Activated CD8-positive, alpha-beta T cell treated with anti-CD3 and anti-CD28 coated beads for 36 hours (primary cell): Measurements from ENCODE around the gene F2RL3. TPM values are rescaled to one million over a fixed set of nuclear protein-coding genes. Genes with fewer than 3 reads are reported as not detected.

Experiments
- ATAC-seq: fragments of 200-7000 bp; cut with Tn5 transposase; one replicate; pipeline ENCODE4 v1.10.0; 2021; ENCODE audit warnings: mild to moderate bottlenecking, moderate library complexity
- CTCF ChIA-PET: fragments of 350-600 bp; sonication (Branson Sonifier 250); formaldehyde crosslinking; loops from one replicate; lab custom pipeline; 2021; ENCODE audit warnings: antibody characterized with exemption; lab: Charles Lee
- POLR2A ChIA-PET: fragments of 350-600 bp; sonication (Branson Sonifier 250); formaldehyde crosslinking; loops from one replicate; lab custom pipeline; 2021; ENCODE audit warnings: antibody characterized with exemption; lab: Charles Lee
- DNase-seq: peaks from one replicate; pipeline ENCODE4 v3.0.0-alpha.2; 2020
- H3K27ac Mint-ChIP-seq: one replicate; pipeline ENCODE4 v1.8.0; 2021; ENCODE audit warnings: mild to moderate bottlenecking, mixed read lengths
- H3K27me3 Mint-ChIP-seq: one replicate; pipeline ENCODE4 v1.8.0; 2021; ENCODE audit warnings: mixed read lengths
- H3K36me3 Mint-ChIP-seq: one replicate; pipeline ENCODE4 v1.8.0; 2021; ENCODE audit warnings: low read depth, mixed read lengths
- H3K4me1 Mint-ChIP-seq: one replicate; pipeline ENCODE4 v1.8.0; 2021; ENCODE audit warnings: low read depth, mixed read lengths
- H3K4me3 Mint-ChIP-seq: one replicate; pipeline ENCODE4 v1.8.0; 2021; ENCODE audit warnings: mild to moderate bottlenecking, moderate library complexity, mixed read lengths
- H3K9me3 Mint-ChIP-seq: one replicate; pipeline ENCODE4 v1.8.0; 2021; ENCODE audit warnings: mixed read lengths
- intact Hi-C: fragments of 100-400 bp; cut with micrococcal nuclease; formaldehyde crosslinking; loops from one replicate; pipeline ENCODE4 v1.10.0; 2022
- total RNA-seq, 2 experiments: library from RNA; stranded (reverse); gene quantifications; one replicate each; pipeline ENCODE4 v1.2.3, GENCODE V29; 2021
- TF ChIP-seq, protein P1 (sequence below): fragments of 200-600 bp; IDR thresholded peaks from one replicate; pipeline ENCODE4 v1.8.0; 2022; ENCODE audit warnings: antibody characterized with exemption, mild to moderate bottlenecking

Gene F2RL3
- total RNA-seq, 2 experiments from 2014 or later, result not detected

- H3K27me3 Mint-ChIP-seq, result no peaks in the 10 kb centered on the region
- ChIA-PET POLR2A (no interaction called here), CTCF (no interaction called here)
- peaks cover 26% of the 10 kb centered on the region for H3K36me3 Mint-ChIP-seq
- H3K27ac Mint-ChIP-seq, result no peak overlapping the region
- intact Hi-C loops, result no loop called here
- TF ChIP-seq, protein P1, sequence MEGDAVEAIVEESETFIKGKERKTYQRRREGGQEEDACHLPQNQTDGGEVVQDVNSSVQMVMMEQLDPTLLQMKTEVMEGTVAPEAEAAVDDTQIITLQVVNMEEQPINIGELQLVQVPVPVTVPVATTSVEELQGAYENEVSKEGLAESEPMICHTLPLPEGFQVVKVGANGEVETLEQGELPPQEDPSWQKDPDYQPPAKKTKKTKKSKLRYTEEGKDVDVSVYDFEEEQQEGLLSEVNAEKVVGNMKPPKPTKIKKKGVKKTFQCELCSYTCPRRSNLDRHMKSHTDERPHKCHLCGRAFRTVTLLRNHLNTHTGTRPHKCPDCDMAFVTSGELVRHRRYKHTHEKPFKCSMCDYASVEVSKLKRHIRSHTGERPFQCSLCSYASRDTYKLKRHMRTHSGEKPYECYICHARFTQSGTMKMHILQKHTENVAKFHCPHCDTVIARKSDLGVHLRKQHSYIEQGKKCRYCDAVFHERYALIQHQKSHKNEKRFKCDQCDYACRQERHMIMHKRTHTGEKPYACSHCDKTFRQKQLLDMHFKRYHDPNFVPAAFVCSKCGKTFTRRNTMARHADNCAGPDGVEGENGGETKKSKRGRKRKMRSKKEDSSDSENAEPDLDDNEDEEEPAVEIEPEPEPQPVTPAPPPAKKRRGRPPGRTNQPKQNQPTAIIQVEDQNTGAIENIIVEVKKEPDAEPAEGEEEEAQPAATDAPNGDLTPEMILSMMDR, result no peak
- DNase-seq (no peak), ATAC-seq (no peak)
- H3K4me3 Mint-ChIP-seq, result no peak overlapping the region
- no peaks in the 10 kb centered on the region for H3K4me1 Mint-ChIP-seq
- no peaks in the 10 kb centered on the region for H3K9me3 Mint-ChIP-seq
Observed at GRCh38 chr19:16850133-16850532, 38.7 kb upstream of the F2RL3 start.

DNA sequence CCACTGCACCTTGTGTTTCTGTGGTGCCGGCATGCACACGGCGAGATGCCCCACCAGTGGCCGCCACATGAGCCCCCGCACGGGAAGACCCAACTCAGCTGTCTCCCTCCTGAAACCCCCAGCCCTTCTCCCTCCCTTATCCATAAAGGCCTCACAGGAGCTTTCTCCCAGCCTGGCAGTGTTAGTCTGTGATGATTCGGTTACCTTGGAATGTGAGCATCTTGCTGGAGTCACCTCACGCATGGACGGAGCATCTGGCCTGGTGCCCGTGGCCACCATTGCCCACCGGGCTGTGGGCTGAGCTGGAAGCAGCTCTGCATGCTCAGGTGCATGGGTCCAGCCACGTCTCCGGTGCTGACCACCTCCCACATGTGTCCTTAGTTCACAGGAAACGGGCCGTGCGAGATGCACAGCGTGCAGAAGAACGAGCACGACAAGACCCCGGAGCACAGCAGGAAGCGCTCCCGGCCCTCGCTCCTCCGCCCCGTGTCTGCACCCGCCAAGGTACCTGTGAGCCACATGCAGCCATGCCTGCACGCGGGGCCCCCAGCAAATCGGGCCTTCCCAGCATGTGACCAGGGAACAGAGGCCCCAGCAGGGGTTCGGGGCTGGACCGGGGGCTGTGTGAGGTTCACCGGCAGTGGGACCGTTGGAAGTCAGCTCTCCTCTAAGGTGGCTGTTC, 37.6 kb upstream of the F2RL3 start:
- TF ChIP-seq, protein P1, result no peak
- intact Hi-C loops, result no loop called here
- H3K36me3 Mint-ChIP-seq, result peaks cover 24% of the 10 kb centered on the region
- no peaks in the 10 kb centered on the region for H3K4me1 Mint-ChIP-seq
- H3K27ac Mint-ChIP-seq, result no peak overlapping the region
- DNase-seq (no peak), ATAC-seq (no peak)
- ChIA-PET CTCF (no interaction called here), POLR2A (no interaction called here)
- no peaks in the 10 kb centered on the region for H3K27me3 Mint-ChIP-seq
- no peak overlapping the region for H3K4me3 Mint-ChIP-seq
- H3K9me3 Mint-ChIP-seq, result no peaks in the 10 kb centered on the region

DNA sequence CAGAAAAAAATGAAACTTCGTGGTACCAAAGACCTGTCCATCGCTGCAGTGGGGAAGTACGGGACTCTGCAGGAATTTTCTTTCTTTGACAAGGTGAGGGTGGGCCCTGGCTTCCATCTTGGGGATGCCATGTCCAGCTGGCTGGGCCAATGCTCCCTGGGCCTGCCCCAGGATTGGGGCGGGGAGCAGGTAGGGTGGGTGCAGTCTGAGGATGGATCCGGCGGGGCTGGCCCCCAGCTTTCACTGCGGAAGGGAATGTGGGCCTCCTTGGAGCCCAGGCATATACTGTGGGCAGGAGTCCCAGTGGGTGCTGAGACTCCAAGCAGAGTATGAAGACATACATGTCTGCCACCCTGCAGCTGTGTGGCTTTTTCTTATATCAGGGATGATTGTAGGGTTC, 35.7 kb upstream of the F2RL3 start:
- TF ChIP-seq, protein P1, result no peak
- no peaks in the 10 kb centered on the region for H3K27me3 Mint-ChIP-seq
- H3K4me1 Mint-ChIP-seq, result no peaks in the 10 kb centered on the region
- peaks cover 23% of the 10 kb centered on the region for H3K36me3 Mint-ChIP-seq
- no peak overlapping the region for H3K27ac Mint-ChIP-seq
- ChIA-PET POLR2A (interaction anchor here (0.9 kb wide), 1 partner anchor 43 kb away, joined by 3 read pairs; no protein-coding TSS in a partner anchor), CTCF (no interaction called here)
- intact Hi-C loops, result no loop called here
- DNase-seq (no peak), ATAC-seq (no peak)
- H3K9me3 Mint-ChIP-seq, result no peaks in the 10 kb centered on the region
- H3K4me3 Mint-ChIP-seq, result no peak overlapping the region

DNA sequence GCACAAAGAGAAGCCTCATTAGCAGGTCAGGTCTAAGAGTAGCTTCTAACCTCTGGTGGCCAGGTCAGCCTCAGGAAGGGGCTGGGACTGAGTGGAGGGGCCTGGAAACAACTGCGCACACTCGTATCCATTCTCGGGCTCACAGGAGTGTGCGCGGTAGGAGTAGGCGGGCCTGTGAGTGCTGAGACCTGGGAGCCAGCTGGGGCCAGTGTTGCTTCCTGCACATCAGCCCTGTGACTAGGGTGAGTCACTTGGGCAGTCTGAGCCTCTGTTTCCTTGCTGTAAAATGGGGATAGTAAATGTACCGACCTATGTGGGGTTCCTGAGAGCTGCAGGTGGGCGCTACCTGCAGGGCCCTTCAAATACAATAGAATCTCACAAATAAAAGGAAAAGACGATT, 32.7 kb upstream of the F2RL3 start:
- Mint-ChIP-seq H3K4me3 (no peak overlapping the region), H3K27me3 (no peaks in the 10 kb centered on the region), H3K9me3 (no peaks in the 10 kb centered on the region), H3K27ac (no peak overlapping the region), H3K4me1 (no peaks in the 10 kb centered on the region), H3K36me3 (peaks cover 18% of the 10 kb centered on the region)
- TF ChIP-seq, protein P1, result no peak
- ChIA-PET POLR2A (interaction anchor here (0.7 to 0.8 kb wide), 2 partner anchors 46 to 171 kb away, joined by 3 read pairs; no protein-coding TSS in a partner anchor), CTCF (no interaction called here)
- DNase-seq (no peak), ATAC-seq (no peak)
- intact Hi-C loops, result no loop called here

DNA sequence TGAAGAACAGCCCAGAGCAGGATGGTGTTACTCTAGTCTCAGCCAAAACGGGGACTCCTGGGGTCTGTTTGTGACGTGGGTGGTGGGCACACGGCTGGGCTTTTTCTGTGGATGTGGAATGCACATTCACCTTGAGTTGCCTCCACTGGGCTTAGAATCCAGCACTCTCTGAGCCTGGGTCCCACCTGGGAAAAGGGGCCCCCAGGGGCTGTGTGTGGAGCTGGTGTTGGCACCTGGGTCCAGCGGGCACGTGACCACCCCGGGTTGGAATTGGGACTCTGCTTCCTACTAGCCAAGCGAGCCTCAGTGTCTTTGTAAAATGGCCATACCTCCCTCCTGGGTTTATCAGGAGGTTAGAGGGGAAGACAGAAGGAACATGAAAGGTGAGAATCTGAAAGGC, 29.2 kb upstream of the F2RL3 start:
- Mint-ChIP-seq H3K4me3 (no peak overlapping the region), H3K4me1 (no peaks in the 10 kb centered on the region), H3K36me3 (peaks cover 9% of the 10 kb centered on the region), H3K27me3 (no peaks in the 10 kb centered on the region), H3K9me3 (no peaks in the 10 kb centered on the region), H3K27ac (no peak overlapping the region)
- intact Hi-C loops, result no loop called here
- POLR2A ChIA-PET, result interaction anchor here (0.6 kb wide), 1 partner anchor 172 kb away, joined by 3 read pairs; no protein-coding TSS in a partner anchor
- DNase-seq (no peak), ATAC-seq (no peak)
- CTCF ChIA-PET, result no interaction called here
- TF ChIP-seq, protein P1, result no peak
